ENCODE measurements around the gene CSRNP2. TPM values are rescaled to one million over a fixed set of nuclear protein-coding genes. Genes with fewer than 3 reads are reported as not detected.
"Not testable (repeated sequence)": the region's sequence is repeated elsewhere in the genome, so short reads cannot be mapped to it uniquely, and the experiment has no call there.

CSRNP2 gene
- total RNA-seq, 1 donor from 2014 or later, result 31.2 TPM

- no peak for DNase-seq (ENCODE audit: low spot score)
- Mint-ChIP-seq H3K27ac (no peak overlapping the region), H3K4me3 (ENCODE audit: low read depth) (no peak overlapping the region), H3K36me3 (ENCODE audit: low read depth) (peaks cover 22% of the 10 kb centered on the region), H3K9me3 (no peaks in the 10 kb centered on the region), H3K27me3 (ENCODE audit: low read depth) (no peaks in the 10 kb centered on the region), H3K4me1 (ENCODE audit: low read depth) (peaks cover 42% of the 10 kb centered on the region)
- intact Hi-C loops (cut with micrococcal nuclease), result loop anchor here (10.0 kb wide), 1 partner anchor 515 kb away; the partner anchor contains the start of gene DIP2B
Observed at GRCh38 chr12:51019927-51020326, 63.5 kb downstream of the CSRNP2 start.

- H3K27me3 Mint-ChIP-seq (ENCODE audit: low read depth), result no peaks in the 10 kb centered on the region
- no peaks in the 10 kb centered on the region for H3K9me3 Mint-ChIP-seq
- no peak overlapping the region for H3K4me3 Mint-ChIP-seq (ENCODE audit: low read depth)
- intact Hi-C loops (cut with micrococcal nuclease), result no loop called here
- peaks cover 19% of the 10 kb centered on the region for H3K36me3 Mint-ChIP-seq (ENCODE audit: low read depth)
- no peak for DNase-seq (ENCODE audit: low spot score)
- no peak overlapping the region for H3K27ac Mint-ChIP-seq
- peaks cover 34% of the 10 kb centered on the region for H3K4me1 Mint-ChIP-seq (ENCODE audit: low read depth)
Observed at GRCh38 chr12:51018956-51019355, 64.4 kb downstream of the CSRNP2 start.

- intact Hi-C loops (cut with micrococcal nuclease), result no loop called here
- peaks cover 33% of the 10 kb centered on the region for H3K4me1 Mint-ChIP-seq (ENCODE audit: low read depth)
- no peaks in the 10 kb centered on the region for H3K27me3 Mint-ChIP-seq (ENCODE audit: low read depth)
- H3K36me3 Mint-ChIP-seq (ENCODE audit: low read depth), result peaks cover 14% of the 10 kb centered on the region
- no peak for DNase-seq (ENCODE audit: low spot score)
- no peak overlapping the region for H3K27ac Mint-ChIP-seq
- H3K9me3 Mint-ChIP-seq, result no peaks in the 10 kb centered on the region
- no peak overlapping the region for H3K4me3 Mint-ChIP-seq (ENCODE audit: low read depth)
Observed at GRCh38 chr12:51017452-51017851, 65.9 kb downstream of the CSRNP2 start.

GRCh38 chr12:51014467-51014866, 68.9 kb downstream of the CSRNP2 start:
- H3K4me1 Mint-ChIP-seq (ENCODE audit: low read depth), result peaks cover 24% of the 10 kb centered on the region
- H3K27ac Mint-ChIP-seq; H3K9me3 Mint-ChIP-seq; H3K4me3 Mint-ChIP-seq (ENCODE audit: low read depth); H3K36me3 Mint-ChIP-seq (ENCODE audit: low read depth); H3K27me3 Mint-ChIP-seq (ENCODE audit: low read depth); intact Hi-C loops (cut with micrococcal nuclease); DNase-seq (ENCODE audit: low spot score): not testable (repeated sequence)

DNA sequence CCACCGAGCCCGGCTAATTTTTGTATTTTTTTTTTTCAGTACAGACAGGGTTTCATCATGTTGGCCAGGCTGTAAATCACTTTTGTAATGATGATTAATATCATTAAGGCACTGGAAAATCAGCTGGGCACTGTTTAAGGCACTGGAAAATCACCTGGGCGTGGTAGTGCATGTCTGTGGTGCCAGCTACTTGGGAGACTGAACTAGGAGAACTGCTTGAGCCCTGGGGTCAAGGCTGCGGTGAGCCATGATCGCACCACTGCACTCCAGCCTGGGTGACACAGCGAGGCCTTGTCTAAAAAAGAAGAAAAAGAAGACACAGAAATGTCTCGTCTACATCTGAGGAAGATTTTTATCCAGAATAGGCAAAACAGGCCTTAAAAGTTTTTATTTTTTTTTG, 70.0 kb downstream of the CSRNP2 start:
- intact Hi-C loops (cut with micrococcal nuclease), result no loop called here
- Mint-ChIP-seq H3K4me3 (ENCODE audit: low read depth) (no peak overlapping the region), H3K4me1 (ENCODE audit: low read depth) (peaks cover 29% of the 10 kb centered on the region), H3K27ac (no peak overlapping the region), H3K27me3 (ENCODE audit: low read depth) (no peaks in the 10 kb centered on the region), H3K9me3 (no peaks in the 10 kb centered on the region), H3K36me3 (ENCODE audit: low read depth) (peaks cover 5% of the 10 kb centered on the region)
- no peak for DNase-seq (ENCODE audit: low spot score)

- H3K4me1 Mint-ChIP-seq (ENCODE audit: low read depth), result peaks cover 29% of the 10 kb centered on the region
- intact Hi-C loops (cut with micrococcal nuclease), result no loop called here
- no peak for DNase-seq (ENCODE audit: low spot score)
- H3K27me3 Mint-ChIP-seq (ENCODE audit: low read depth), result no peaks in the 10 kb centered on the region
- H3K4me3 Mint-ChIP-seq (ENCODE audit: low read depth), result no peak overlapping the region
- H3K36me3 Mint-ChIP-seq (ENCODE audit: low read depth), result peaks cover 12% of the 10 kb centered on the region
- no peaks in the 10 kb centered on the region for H3K9me3 Mint-ChIP-seq
- no peak overlapping the region for H3K27ac Mint-ChIP-seq
Observed at GRCh38 chr12:51012570-51013236, 70.7 kb downstream of the CSRNP2 start.

- DNase-seq (ENCODE audit: low spot score), result no peak
- Mint-ChIP-seq H3K36me3 (ENCODE audit: low read depth) (peaks cover 18% of the 10 kb centered on the region), H3K27ac (no peak overlapping the region), H3K4me1 (ENCODE audit: low read depth) (peaks cover 26% of the 10 kb centered on the region), H3K4me3 (ENCODE audit: low read depth) (no peak overlapping the region), H3K9me3 (no peaks in the 10 kb centered on the region), H3K27me3 (ENCODE audit: low read depth) (no peaks in the 10 kb centered on the region)
- intact Hi-C loops (cut with micrococcal nuclease), result no loop called here
Observed at GRCh38 chr12:51011955-51012354, 71.4 kb downstream of the CSRNP2 start.

Other genes starting within 250 kb of the CSRNP2 start
- not detected in 2 replicates for gene TMPRSS12, start 240.7 kb downstream of the CSRNP2 start, total RNA-seq
- gene HIGD1C, start 131.1 kb downstream of the CSRNP2 start, total RNA-seq, result not detected in 2 replicates
- gene SLC11A2, start 57.2 kb downstream of the CSRNP2 start, total RNA-seq, result 56.6 and 62.9 TPM in 2 replicates
- gene LETMD1, start 35.3 kb downstream of the CSRNP2 start, total RNA-seq, result 61.0 and 63.1 TPM in 2 replicates
- gene TFCP2, start 89.5 kb upstream of the CSRNP2 start, total RNA-seq, result 42.2 and 44.2 TPM in 2 replicates
- 4.9 and 5.5 TPM in 2 replicates for gene POU6F1, start 134.5 kb upstream of the CSRNP2 start, total RNA-seq
- gene DAZAP2, start 155.2 kb upstream of the CSRNP2 start, total RNA-seq, result 151 and 152 TPM in 2 replicates
- 0.44 TPM in 1 of 2 replicates, not detected in the other for gene SMAGP, start 186.8 kb upstream of the CSRNP2 start, total RNA-seq
- gene BIN2, start 240.6 kb upstream of the CSRNP2 start, total RNA-seq, result 45.8 and 47.0 TPM in 2 replicates